Testis (tissue), 3 donors: ENCODE measurements around the gene PLXND1. TPM values are rescaled to one million over a fixed set of nuclear protein-coding genes. Genes with fewer than 3 reads are reported as not detected.

Experiments used
- DNase-seq: peaks from one replicate; pipeline ENCODE4 v3.0.0-alpha.2; 2019
- H3K27ac ChIP-seq, 2 donors: fragments of 200-600 bp; sonication (generic); one replicate each; pipeline ENCODE4 v1.5.1; 2019
- H3K27me3 ChIP-seq: fragments of 200-600 bp; sonication (generic); one replicate; pipeline ENCODE4 v1.5.1; 2019
- H3K36me3 ChIP-seq: fragments of 200-600 bp; sonication (generic); one replicate; pipeline ENCODE4 v1.5.1; 2017; ENCODE audit warnings: low read depth; ENCODE audit errors: missing control alignments
- H3K4me1 ChIP-seq: fragments of 200-600 bp; sonication (generic); one replicate; pipeline ENCODE4 v1.5.1; 2019
- H3K4me3 ChIP-seq, 2 donors: fragments of 200-600 bp; sonication (generic); one replicate each; pipeline ENCODE4 v1.5.1; 2017 to 2019
- H3K9me3 ChIP-seq: fragments of 200-600 bp; sonication (generic); one replicate; pipeline ENCODE4 v1.5.1; 2017
- POLR2A ChIP-seq: fragments of 450-650 bp; IDR thresholded peaks from one replicate; pipeline ENCODE4 v1.6.1; 2017; ENCODE audit warnings: antibody characterized with exemption, mild to moderate bottlenecking, moderate library complexity
- WGBS, 2 donors: methylation state at CpG; one replicate each; pipeline ENCODE4 v1.1.5; 2018; 5-methylcytosine and 5-hydroxymethylcytosine counted together
- intact Hi-C: fragments of 100-400 bp; cut with DNase I; formaldehyde crosslinking; loops from one replicate; pipeline ENCODE4 v1.15.1; 2023; ENCODE audit warnings: low total_unique reads
- polyA plus RNA-seq: library from polyadenylated mRNA; stranded (reverse); fragments of 350-450 nt; fragmentation: Illumina TruSeq; extraction: RNeasy Lipid Tissue Mini Kit (QIAGEN cat#74804); gene quantifications from one replicate; pipeline ENCODE4 v1.2.3, GENCODE V29; 2014; ENCODE audit warnings: low read depth, low replicate concordance; ENCODE audit not compliant: insufficient read depth
- total RNA-seq, 2 donors: library from RNA; depleted of rRNA; stranded (reverse); fragments of >200 nt; gene quantifications; one replicate each; pipeline ENCODE4 v1.2.3, GENCODE V29; 2016
- TF ChIP-seq, protein P1 (sequence below), 3 experiments: fragments of 450-650 bp in 2 of 3; fragments of 200-600 bp in 1 of 3; sonication (generic) in 1 of 3; IDR thresholded peaks; one replicate each; pipeline ENCODE4 v1.5.1; 2016 to 2019; ENCODE audit warnings: antibody characterized with exemption in 3 of 3, mild to moderate bottlenecking in 2 of 3, moderate library complexity in 1 of 3

The PLXND1 gene
- total and polyA plus RNA-seq, 3 donors from 2014 or later, result 50.2 to 87.8 (median 69.2) TPM

DNA sequence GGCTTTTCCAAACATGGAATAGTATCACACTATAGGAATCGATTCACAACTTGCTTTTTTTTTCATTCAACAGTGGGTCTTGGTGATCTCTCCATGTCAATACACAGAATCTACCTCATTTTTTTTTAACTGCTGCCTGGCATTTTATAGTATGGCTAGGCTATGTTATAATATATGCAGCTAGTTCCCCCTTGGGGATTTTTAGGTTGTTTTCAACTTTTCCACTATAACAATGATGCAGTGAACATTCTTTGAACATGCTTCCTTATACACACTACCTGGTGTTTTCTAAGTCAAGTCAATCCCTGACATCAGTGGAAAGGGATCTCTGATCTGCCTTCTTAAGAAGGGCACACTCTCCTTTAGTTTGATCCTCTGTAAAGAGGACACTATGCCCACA, 46.5 kb upstream of the PLXND1 start:
- Histone ChIP-seq H3K36me3 (no peaks in the 10 kb centered on the region), H3K9me3 (no peaks in the 10 kb centered on the region), H3K27me3 (no peaks in the 10 kb centered on the region), H3K4me1 (peaks cover 17% of the 10 kb centered on the region), H3K27ac (no peak overlapping the region), H3K4me3 (no peak overlapping the region)
- intact Hi-C loops, result loop anchor here (10.0 kb wide), 1 partner anchor 172 kb away; no protein-coding TSS in a partner anchor
- 90 to 91% methylated on average over 1 of the region's 1 CpG for WGBS, 2 donors
- no peak for DNase-seq
- TF ChIP-seq POLR2A, result no peak
- TF ChIP-seq, protein P1, sequence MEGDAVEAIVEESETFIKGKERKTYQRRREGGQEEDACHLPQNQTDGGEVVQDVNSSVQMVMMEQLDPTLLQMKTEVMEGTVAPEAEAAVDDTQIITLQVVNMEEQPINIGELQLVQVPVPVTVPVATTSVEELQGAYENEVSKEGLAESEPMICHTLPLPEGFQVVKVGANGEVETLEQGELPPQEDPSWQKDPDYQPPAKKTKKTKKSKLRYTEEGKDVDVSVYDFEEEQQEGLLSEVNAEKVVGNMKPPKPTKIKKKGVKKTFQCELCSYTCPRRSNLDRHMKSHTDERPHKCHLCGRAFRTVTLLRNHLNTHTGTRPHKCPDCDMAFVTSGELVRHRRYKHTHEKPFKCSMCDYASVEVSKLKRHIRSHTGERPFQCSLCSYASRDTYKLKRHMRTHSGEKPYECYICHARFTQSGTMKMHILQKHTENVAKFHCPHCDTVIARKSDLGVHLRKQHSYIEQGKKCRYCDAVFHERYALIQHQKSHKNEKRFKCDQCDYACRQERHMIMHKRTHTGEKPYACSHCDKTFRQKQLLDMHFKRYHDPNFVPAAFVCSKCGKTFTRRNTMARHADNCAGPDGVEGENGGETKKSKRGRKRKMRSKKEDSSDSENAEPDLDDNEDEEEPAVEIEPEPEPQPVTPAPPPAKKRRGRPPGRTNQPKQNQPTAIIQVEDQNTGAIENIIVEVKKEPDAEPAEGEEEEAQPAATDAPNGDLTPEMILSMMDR (IDR thresholded peaks at IDR 0.05), result no peak

DNA sequence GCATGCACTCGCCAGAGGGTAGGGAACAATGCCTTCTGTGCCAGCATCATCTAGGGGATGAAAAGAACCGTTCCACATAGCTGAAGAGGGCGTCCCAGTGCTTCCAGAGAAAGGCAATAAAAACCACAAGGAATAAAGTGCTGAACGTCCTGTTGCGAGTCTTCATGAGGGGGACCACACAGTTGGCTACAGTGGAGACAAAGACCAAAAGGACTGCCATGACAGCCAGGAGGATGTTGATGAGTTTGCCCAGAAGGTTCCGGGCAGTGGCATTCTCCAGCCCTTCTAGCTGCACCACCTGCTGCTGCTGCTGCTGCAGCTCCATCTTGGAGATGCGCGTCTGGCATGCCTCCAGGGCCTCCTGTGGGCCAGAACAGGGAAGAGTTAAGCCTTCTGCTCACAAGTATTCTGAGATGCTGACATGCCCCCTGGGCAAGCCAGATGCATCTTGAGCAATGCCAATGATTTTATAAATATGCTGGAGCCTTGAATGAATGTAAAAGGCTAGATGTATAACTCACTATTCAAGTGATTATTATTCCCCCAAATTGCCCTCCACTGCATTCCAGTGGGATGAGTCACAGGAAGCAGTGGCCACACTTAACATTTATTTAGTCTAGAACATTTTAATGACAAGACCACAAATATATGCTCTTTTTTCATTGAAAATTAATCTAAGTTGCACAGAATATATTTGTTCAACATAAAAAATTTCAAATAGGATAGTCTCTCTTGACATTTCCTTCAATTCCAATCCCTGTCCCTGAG, 45.1 kb upstream of the PLXND1 start:
- Histone ChIP-seq H3K36me3 (no peaks in the 10 kb centered on the region), H3K27me3 (no peaks in the 10 kb centered on the region), H3K27ac (no peak overlapping the region), H3K4me3 (no peak overlapping the region), H3K4me1 (peaks cover 7% of the 10 kb centered on the region), H3K9me3 (no peaks in the 10 kb centered on the region)
- no peak for TF ChIP-seq POLR2A
- TF ChIP-seq, protein P1 (IDR thresholded peaks at IDR 0.05), result no peak
- WGBS, 2 donors, result 66 to 69% methylated on average over 8 of the region's 8 CpGs
- no peak for DNase-seq
- intact Hi-C loops, result loop anchor here (10.0 kb wide), 1 partner anchor 173 kb away; no protein-coding TSS in a partner anchor

GRCh38 chr3:129650256-129650872, 43.9 kb upstream of the PLXND1 start:
- Histone ChIP-seq H3K27ac (no peak overlapping the region), H3K27me3 (no peaks in the 10 kb centered on the region), H3K4me3 (no peak overlapping the region), H3K36me3 (no peaks in the 10 kb centered on the region), H3K4me1 (peaks cover 7% of the 10 kb centered on the region), H3K9me3 (no peaks in the 10 kb centered on the region)
- TF ChIP-seq POLR2A, result no peak
- TF ChIP-seq, protein P1 (IDR thresholded peaks at IDR 0.05), result peak; percentile 58 to 73 (median 66)
- DNase-seq, result peak; percentile 86
- intact Hi-C loops, result loop anchor here (10.0 kb wide), 1 partner anchor 174 kb away; no protein-coding TSS in a partner anchor
- 29 to 50% methylated on average over 7 of the region's 7 CpGs for WGBS, 2 donors

DNA sequence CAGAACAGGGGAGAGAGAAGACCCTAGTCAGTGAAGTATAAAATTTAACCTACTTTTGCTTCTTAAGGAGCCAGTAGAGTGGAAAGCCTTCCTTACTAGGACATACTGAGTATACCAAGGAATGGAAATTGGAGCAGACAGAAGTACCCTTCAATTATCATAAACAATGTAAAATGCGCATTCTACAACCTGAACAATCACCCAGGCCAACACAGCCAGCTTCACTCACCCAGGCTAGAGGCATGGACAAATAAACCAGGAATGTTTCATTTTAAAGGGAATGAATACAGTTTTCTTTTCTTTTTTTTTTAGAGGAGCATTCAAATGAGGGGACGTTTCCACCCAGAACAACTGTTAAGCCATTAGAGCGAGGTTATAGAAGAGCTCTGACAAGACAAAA, 41.9 kb upstream of the PLXND1 start:
- Histone ChIP-seq H3K27me3 (no peaks in the 10 kb centered on the region), H3K27ac (no peak overlapping the region), H3K36me3 (no peaks in the 10 kb centered on the region), H3K9me3 (no peaks in the 10 kb centered on the region), H3K4me3 (no peak overlapping the region), H3K4me1 (peaks cover 7% of the 10 kb centered on the region)
- 79 to 87% methylated on average over 3 of the region's 3 CpGs for WGBS, 2 donors
- DNase-seq, result no peak
- intact Hi-C loops, result loop anchor here (5.0 kb wide), 1 partner anchor 284 kb away; no protein-coding TSS in a partner anchor
- TF ChIP-seq, protein P1 (IDR thresholded peaks at IDR 0.05), result no peak
- no peak for TF ChIP-seq POLR2A
